DND-41 (cell line): ENCODE data around the gene TRRAP.

ENCODE experiments used
- ATAC-seq: fragments of 200-7000 bp; cut with Tn5 transposase; 3 replicates; pipeline ENCODE4 v1.9.1; 2021; ENCODE audit warnings: low read depth; ENCODE audit not compliant: insufficient read depth
- DNase-seq: peaks from one replicate; pipeline ENCODE4 v3.0.0-alpha.2; 2020
- H2AFZ ChIP-seq: 2 replicates; pipeline ENCODE4 v1.6.0; 2012; ENCODE audit warnings: low read depth, low read length
- H3K27ac ChIP-seq: 2 replicates; pipeline ENCODE4 v1.5.1; 2012; ENCODE audit warnings: low read length, inconsistent platforms
- H3K27me3 ChIP-seq: fragments of 200-600 bp; sonication (generic); 2 replicates; pipeline ENCODE4 v1.6.0; 2012; ENCODE audit warnings: low read length, mild to moderate bottlenecking, inconsistent platforms; ENCODE audit not compliant: insufficient read depth, poor library complexity
- H3K36me3 ChIP-seq: 2 replicates; pipeline ENCODE4 v1.5.1; 2012; ENCODE audit warnings: low read length, inconsistent platforms; ENCODE audit not compliant: insufficient read depth
- H3K4me1 ChIP-seq: 2 replicates; pipeline ENCODE4 v1.5.1; 2012; ENCODE audit warnings: mild to moderate bottlenecking, low read length; ENCODE audit not compliant: insufficient read depth
- H3K4me2 ChIP-seq: 2 replicates; pipeline ENCODE4 v1.6.0; 2012; ENCODE audit warnings: mild to moderate bottlenecking, moderate library complexity, low read length, inconsistent platforms; ENCODE audit not compliant: insufficient read depth
- H3K4me3 ChIP-seq, 2 experiments: fragments of 200-600 bp in 1 of 2; shearing (Covaris generic) in 1 of 2; 2 replicates each; pipeline ENCODE4 v1.5.1; 2012 to 2016; ENCODE audit warnings: inconsistent platforms in 2 of 2, low read length in 2 of 2, mild to moderate bottlenecking in 2 of 2, low read depth in 1 of 2, moderate library complexity in 1 of 2
- H3K79me2 ChIP-seq: 2 replicates; pipeline ENCODE4 v1.6.0; 2012; ENCODE audit warnings: low read length, inconsistent platforms; ENCODE audit not compliant: insufficient read depth
- H3K9ac ChIP-seq: 2 replicates; pipeline ENCODE4 v1.6.0; 2012; ENCODE audit warnings: low read depth, mild to moderate bottlenecking, inconsistent platforms, low read length, moderate library complexity
- H3K9me3 ChIP-seq: 2 replicates; pipeline ENCODE4 v1.5.1; 2012; ENCODE audit warnings: low read length, moderate library complexity, mild to moderate bottlenecking, inconsistent platforms; ENCODE audit not compliant: insufficient read depth, severe bottlenecking
- H4K20me1 ChIP-seq: 2 replicates; pipeline ENCODE4 v1.6.0; 2012; ENCODE audit warnings: low read length; ENCODE audit not compliant: insufficient read depth
- CTCF ChIP-seq: IDR thresholded peaks from 2 replicates; pipeline ENCODE4 v1.5.1; 2012; ENCODE audit warnings: borderline replicate concordance, low read length, moderate library complexity, mild to moderate bottlenecking; ENCODE audit not compliant: poor library complexity, severe bottlenecking; ENCODE audit errors: extremely low read depth
- EZH2 ChIP-seq: IDR thresholded peaks from 3 replicates; pipeline ENCODE4 v1.6.1; 2012; ENCODE audit warnings: borderline replicate concordance, low read depth, mild to moderate bottlenecking, moderate library complexity, low read length, inconsistent platforms; ENCODE audit not compliant: severe bottlenecking

Gene TRRAP

GRCh38 chr7:98933321-98933720 lies 55.0 kb downstream of the TRRAP start:
- H2AFZ ChIP-seq = no peak overlapping the region
- H3K4me1 ChIP-seq = no peaks in the 10 kb centered on the region
- no peaks in the 10 kb centered on the region for H3K27me3 ChIP-seq
- no peaks in the 10 kb centered on the region for H4K20me1 ChIP-seq
- H3K79me2 ChIP-seq = no peaks in the 10 kb centered on the region
- peaks cover 94% of the 10 kb centered on the region for H3K36me3 ChIP-seq
- H3K4me3 ChIP-seq = no peak overlapping the region
- ATAC-seq (no peak), DNase-seq (no peak)
- H3K9ac ChIP-seq = no peak overlapping the region
- no peak overlapping the region for H3K4me2 ChIP-seq
- TF ChIP-seq EZH2 (no peak), CTCF (no peak)
- H3K9me3 ChIP-seq = no peaks in the 10 kb centered on the region
- no peak overlapping the region for H3K27ac ChIP-seq

GRCh38 chr7:98934267-98934666 lies 55.9 kb downstream of the TRRAP start:
- Histone ChIP-seq H3K9ac (no peak overlapping the region), H3K4me2 (no peak overlapping the region), H3K36me3 (peaks cover 94% of the 10 kb centered on the region), H3K9me3 (no peaks in the 10 kb centered on the region), H4K20me1 (no peaks in the 10 kb centered on the region), H3K27me3 (no peaks in the 10 kb centered on the region), H3K27ac (no peak overlapping the region), H2AFZ (no peak overlapping the region), H3K4me3 (no peak overlapping the region), H3K4me1 (no peaks in the 10 kb centered on the region), H3K79me2 (no peaks in the 10 kb centered on the region)
- DNase-seq = no peak
- TF ChIP-seq CTCF (no peak), EZH2 (no peak)
- ATAC-seq = no peak

GRCh38 chr7:98935811-98936210 lies 57.5 kb downstream of the TRRAP start:
- Histone ChIP-seq H3K36me3 (peaks cover 95% of the 10 kb centered on the region), H3K27me3 (no peaks in the 10 kb centered on the region), H2AFZ (no peak overlapping the region), H4K20me1 (no peaks in the 10 kb centered on the region), H3K79me2 (no peaks in the 10 kb centered on the region), H3K4me3 (no peak overlapping the region), H3K27ac (no peak overlapping the region), H3K9me3 (no peaks in the 10 kb centered on the region), H3K9ac (no peak overlapping the region), H3K4me1 (no peaks in the 10 kb centered on the region), H3K4me2 (no peak overlapping the region)
- DNase-seq (no peak), ATAC-seq (no peak)
- TF ChIP-seq EZH2 (no peak), CTCF (no peak)

- H3K36me3 ChIP-seq = peaks cover 95% of the 10 kb centered on the region
- no peak for DNase-seq
- H3K79me2 ChIP-seq = peaks cover 12% of the 10 kb centered on the region; the same call in 1 of the 2 replicates
- H2AFZ ChIP-seq = no peak overlapping the region
- H3K27ac ChIP-seq = no peak overlapping the region
- H3K4me2 ChIP-seq = no peak overlapping the region
- TF ChIP-seq EZH2 (no peak), CTCF (no peak)
- H4K20me1 ChIP-seq = peaks cover 11% of the 10 kb centered on the region; the same call in 1 of the 2 replicates
- H3K27me3 ChIP-seq = no peaks in the 10 kb centered on the region
- no peak overlapping the region for H3K4me3 ChIP-seq
- no peak for ATAC-seq
- H3K9ac ChIP-seq = no peak overlapping the region
- H3K9me3 ChIP-seq = no peaks in the 10 kb centered on the region
- H3K4me1 ChIP-seq = no peaks in the 10 kb centered on the region
These were observed 65.0 kb downstream of the TRRAP start for GRCh38 chr7:98943336-98943735.
